Measurements from ENCODE around the gene TBRG4.

Gene TBRG4

DNA sequence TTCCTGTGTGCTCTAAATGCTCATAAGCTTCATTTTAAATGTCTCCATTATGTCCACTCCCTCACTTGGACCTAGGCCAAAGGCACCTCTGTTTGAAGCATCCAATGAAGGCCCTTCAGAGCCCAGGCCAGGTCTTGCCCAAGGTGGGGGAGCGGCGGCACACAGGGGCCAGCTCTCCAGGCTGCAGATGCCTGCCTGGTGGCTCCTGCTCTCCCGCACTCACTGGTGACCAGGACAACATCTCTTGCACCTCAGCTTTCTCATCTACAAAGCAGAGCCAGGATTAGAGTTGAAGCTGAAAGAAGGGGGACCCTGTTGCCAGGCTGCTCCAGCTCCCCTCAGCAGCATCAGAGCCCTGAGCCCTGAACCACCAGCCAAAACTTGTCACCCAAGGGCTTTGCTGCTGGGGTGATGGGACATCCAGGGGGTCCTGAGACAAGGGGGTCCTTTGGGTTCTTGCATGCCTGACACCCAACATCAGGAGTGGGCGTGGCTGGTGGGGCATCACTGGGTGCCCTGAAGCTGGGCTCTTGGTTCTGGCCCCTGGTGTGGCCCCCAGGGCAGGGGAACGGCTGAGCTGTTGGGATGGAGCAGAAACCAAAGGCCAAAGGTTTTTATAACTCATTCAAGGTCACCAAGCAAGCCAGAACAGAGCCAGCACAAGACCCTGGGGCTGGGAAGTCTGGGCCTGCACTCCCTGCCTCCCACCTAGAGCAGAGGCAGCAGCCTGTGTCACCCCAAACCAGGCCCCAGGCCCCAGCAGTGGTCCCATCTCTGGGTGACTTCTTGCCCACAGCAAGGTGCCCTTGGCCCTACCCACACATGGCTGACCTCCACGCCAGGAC is 24.0 kb downstream of the TBRG4 start:
- TF ChIP-seq, protein P1, sequence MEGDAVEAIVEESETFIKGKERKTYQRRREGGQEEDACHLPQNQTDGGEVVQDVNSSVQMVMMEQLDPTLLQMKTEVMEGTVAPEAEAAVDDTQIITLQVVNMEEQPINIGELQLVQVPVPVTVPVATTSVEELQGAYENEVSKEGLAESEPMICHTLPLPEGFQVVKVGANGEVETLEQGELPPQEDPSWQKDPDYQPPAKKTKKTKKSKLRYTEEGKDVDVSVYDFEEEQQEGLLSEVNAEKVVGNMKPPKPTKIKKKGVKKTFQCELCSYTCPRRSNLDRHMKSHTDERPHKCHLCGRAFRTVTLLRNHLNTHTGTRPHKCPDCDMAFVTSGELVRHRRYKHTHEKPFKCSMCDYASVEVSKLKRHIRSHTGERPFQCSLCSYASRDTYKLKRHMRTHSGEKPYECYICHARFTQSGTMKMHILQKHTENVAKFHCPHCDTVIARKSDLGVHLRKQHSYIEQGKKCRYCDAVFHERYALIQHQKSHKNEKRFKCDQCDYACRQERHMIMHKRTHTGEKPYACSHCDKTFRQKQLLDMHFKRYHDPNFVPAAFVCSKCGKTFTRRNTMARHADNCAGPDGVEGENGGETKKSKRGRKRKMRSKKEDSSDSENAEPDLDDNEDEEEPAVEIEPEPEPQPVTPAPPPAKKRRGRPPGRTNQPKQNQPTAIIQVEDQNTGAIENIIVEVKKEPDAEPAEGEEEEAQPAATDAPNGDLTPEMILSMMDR (IDR thresholded peaks at IDR 0.05) = no peak
- H3K36me3 ChIP-seq = peaks cover 0 to 29% (median 0%) of the 10 kb centered on the region in 3 donors
- H3K27me3 ChIP-seq = no peaks in the 10 kb centered on the region
- H3K4me1 ChIP-seq = peaks cover 0 to 18% (median 9%) of the 10 kb centered on the region in 4 donors
- H3K27ac ChIP-seq = peak overlapping the region; percentile 84 to 88
- H3K4me3 ChIP-seq = peak overlapping the region; percentile 64 to 74
- no peak for DNase-seq
- no peaks in the 10 kb centered on the region for H3K9me3 ChIP-seq
- intact Hi-C loops (cut with DNase I; ENCODE audit: low total_unique reads) = loop anchor here (5.0 kb wide), 1 partner anchor 90 kb away; no protein-coding TSS in a partner anchor

DNA sequence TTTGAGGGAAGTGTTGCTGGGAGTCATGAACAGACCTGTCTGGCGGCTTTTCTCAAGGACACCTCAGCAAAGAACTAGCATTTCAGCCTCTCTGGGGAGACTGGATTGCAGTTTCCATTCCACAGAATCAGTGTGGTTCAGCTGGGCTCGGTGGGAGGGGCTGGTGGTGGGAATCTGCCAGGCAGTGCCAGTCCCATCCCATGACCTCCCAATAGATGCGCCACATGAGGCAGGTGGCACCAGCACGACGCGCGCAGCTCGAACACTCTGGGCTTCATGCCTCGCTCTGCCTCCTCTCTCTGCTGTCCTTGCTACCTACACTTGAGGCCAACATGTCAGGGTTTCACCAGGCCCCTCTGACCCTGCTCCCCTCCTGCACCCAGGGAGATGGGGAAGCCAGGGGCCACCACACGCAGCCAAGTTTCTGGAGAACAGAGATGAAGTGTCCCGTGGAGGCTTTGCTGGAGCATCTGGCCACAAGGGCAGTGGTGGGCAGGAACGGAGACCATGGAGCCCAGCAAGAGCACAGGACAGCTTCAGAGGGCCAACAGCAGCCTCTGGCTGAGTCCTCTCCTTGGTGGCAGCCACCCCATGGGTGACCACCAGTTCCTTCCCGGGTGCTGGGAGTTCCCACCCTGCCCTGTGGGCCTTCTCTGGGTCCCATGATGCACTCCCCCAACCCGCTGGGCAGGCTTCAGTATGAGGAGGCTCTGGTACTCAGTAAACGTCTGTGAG is 25.0 kb downstream of the TBRG4 start:
- peaks cover 0 to 31% (median 0%) of the 10 kb centered on the region in 3 donors for H3K36me3 ChIP-seq
- H3K4me1 ChIP-seq = peaks cover 0 to 18% (median 9%) of the 10 kb centered on the region in 4 donors
- H3K27ac ChIP-seq = no peak overlapping the region
- TF ChIP-seq, protein P1 (IDR thresholded peaks at IDR 0.05) = no peak
- no peaks in the 10 kb centered on the region for H3K27me3 ChIP-seq
- no peak for DNase-seq
- no peak overlapping the region for H3K4me3 ChIP-seq
- intact Hi-C loops (cut with DNase I; ENCODE audit: low total_unique reads) = loop anchor here (5.0 kb wide), 1 partner anchor 89 kb away; no protein-coding TSS in a partner anchor
- H3K9me3 ChIP-seq = no peaks in the 10 kb centered on the region

DNA sequence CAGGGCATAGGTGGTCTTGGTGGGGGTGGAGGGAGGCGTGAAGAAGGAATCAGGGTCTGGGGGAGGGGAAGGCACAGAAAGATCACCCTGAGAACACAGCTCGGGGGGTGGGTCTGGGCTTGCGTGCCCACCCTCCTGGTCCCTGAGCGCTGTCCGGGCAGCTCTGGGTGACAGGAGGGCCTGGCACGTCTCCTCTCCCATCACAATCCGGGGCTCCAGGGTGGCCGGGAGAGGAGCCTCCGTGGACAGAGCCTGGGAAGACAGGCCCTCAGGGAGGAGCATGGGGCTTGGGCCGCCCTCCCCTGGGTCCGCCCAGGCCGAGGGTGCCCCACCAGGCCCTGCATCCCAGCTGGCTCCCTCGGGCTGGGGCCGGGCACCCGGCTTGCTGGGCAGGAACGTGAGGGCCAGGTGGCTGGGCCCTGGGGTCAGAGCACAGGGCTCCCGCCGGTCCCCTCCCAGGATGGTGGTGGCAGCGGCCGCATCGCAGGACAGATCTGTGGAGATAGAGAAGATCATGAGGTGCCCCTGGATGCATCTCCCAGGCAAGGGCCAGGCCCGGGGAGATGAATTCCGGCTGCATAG is 25.8 kb downstream of the TBRG4 start:
- H3K27me3 ChIP-seq = no peaks in the 10 kb centered on the region
- DNase-seq = no peak
- H3K27ac ChIP-seq = no peak overlapping the region
- peaks cover 0 to 18% (median 9%) of the 10 kb centered on the region in 4 donors for H3K4me1 ChIP-seq
- intact Hi-C loops (cut with DNase I; ENCODE audit: low total_unique reads) = loop anchor here (5.0 kb wide), 1 partner anchor 88 kb away; no protein-coding TSS in a partner anchor
- no peak overlapping the region for H3K4me3 ChIP-seq
- H3K9me3 ChIP-seq = no peaks in the 10 kb centered on the region
- peaks cover 0 to 39% (median 0%) of the 10 kb centered on the region in 3 donors for H3K36me3 ChIP-seq
- TF ChIP-seq, protein P1 (IDR thresholded peaks at IDR 0.05) = no peak

DNA sequence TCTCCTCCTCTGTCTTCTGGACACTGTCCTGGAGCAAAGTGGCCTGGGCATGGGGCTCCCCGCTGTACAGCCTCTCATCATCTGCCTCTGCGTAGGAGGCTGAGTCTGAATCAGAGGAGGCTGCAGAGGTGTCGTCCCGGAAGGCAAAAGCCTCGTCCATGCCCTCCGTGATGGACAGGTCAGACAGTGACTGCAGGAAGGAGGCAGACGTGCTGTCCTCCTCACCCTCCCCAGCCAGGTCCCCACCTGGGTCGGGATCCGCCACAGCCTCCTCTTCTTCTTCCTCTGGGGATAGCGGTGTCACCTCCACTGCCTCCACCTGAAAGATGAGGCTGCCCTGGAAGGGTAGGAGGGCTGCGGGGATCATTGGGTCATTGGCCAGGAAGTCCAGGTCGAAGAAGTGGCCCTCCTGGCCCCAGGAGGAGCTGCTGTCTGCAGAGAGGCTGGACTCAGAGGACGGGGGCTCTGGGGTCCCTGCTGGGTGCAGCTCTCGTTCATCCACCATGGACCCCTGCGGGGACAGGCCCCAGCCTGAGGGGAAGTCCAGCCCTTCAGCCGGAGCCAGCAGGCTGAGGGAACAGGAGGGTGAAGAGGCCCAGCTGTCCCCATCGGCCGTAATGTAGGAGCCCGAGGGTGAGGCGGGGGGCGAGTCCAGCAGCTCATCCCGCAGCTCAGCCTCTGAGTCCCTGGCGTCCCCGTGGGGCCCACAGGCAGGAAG is 26.4 kb downstream of the TBRG4 start:
- intact Hi-C loops (cut with DNase I; ENCODE audit: low total_unique reads) = loop anchor here (5.0 kb wide), 1 partner anchor 88 kb away; no protein-coding TSS in a partner anchor
- TF ChIP-seq, protein P1 (IDR thresholded peaks at IDR 0.05) = no peak
- H3K27ac ChIP-seq = no peak overlapping the region

DNA sequence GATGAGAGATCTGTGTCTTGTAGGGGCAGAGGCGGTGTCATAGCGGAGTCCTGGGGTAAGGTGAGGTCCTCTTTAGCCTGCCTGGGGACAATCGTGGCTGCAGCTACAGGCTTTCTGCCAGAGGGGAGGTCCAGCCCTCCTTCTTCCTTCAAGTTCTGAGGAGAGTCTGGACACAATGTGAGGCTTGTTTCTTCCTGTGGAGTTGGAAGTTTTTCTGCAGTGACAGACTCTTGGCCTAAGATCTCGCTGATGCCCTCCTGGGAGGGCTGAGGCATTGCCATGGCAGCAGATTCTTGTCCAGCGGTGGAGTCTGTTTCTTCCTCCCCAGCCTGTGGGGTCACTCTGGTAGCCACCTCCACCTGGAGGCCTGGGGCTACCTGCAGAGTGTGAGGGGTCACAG is 27.2 kb downstream of the TBRG4 start:
- Histone ChIP-seq H3K4me1 (peaks cover 0 to 17% (median 8%) of the 10 kb centered on the region in 4 donors), H3K27ac (no peak overlapping the region), H3K4me3 (no peak overlapping the region), H3K27me3 (no peaks in the 10 kb centered on the region), H3K36me3 (peaks cover 0 to 43% (median 0%) of the 10 kb centered on the region in 3 donors), H3K9me3 (no peaks in the 10 kb centered on the region)
- DNase-seq = peak in 1 of 2 donors; percentile 39
- TF ChIP-seq, protein P1 (IDR thresholded peaks at IDR 0.05) = no peak
- intact Hi-C loops (cut with DNase I; ENCODE audit: low total_unique reads) = no loop called here

More for the DNA sequence above, 26.4 kb downstream of the TBRG4 start:
- no peak for DNase-seq
- Histone ChIP-seq H3K27me3 (no peaks in the 10 kb centered on the region), H3K4me3 (no peak overlapping the region), H3K4me1 (peaks cover 0 to 18% (median 9%) of the 10 kb centered on the region in 4 donors), H3K36me3 (peaks cover 0 to 43% (median 0%) of the 10 kb centered on the region in 3 donors), H3K9me3 (no peaks in the 10 kb centered on the region)
